Measurements from ENCODE around the gene SPEG. TPM values are rescaled to one million over a fixed set of nuclear protein-coding genes. Genes with fewer than 3 reads are reported as not detected.

Gene SPEG
- total and polyA plus RNA-seq, 2 donors (not counting 3 experiments of a cell fraction or from before 2014, with no cell fraction given): 0.84 to 3.5 TPM

DNA sequence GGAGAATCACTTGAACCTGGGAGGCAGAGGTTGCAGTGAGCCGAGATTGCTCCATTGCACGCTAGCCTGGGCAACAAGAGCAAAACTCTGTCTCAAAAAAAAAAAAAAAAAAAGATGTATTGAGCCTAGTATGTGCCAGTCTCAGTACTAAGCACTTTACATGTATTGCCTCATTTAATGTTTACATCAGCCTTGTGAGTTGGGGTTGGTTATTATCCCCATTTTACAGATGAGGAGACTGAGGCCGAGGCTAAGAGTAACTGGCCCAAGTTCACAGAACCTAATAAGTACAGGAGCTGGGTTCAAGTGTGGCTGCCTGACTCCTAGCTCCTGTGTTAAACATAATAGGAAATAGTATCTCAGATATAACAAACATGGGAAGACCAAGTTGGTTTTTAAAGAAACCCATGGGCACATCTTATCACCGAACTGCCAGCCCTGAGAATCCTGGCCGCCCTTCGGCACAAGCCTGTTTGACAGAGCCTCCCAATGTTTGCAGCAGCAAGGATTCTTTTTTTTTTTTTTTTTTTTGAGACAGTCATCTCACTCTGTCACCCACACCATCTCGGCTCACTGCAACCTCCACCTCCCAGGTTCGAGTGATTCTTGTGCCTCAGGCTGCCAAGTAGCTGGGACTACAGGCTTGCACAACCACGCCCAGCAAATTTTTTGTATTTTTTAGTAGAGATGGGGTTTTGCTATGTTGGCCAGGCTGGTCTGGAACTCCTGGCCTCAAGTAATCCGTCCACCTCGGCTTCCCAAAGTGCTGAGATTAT is 39.8 kb downstream of the SPEG start:
- intact Hi-C loops (cut with micrococcal nuclease) (no loop called here), dilution Hi-C loops (cut with MboI; ENCODE audit: extremely low pct_ligation_motif_present, low sequenced_read_pairs) (no loop called here)
- H3K27me3 ChIP-seq (ENCODE audit: control insufficient read depth in 2 of 2, insufficient read depth in 2 of 2, low read length in 2 of 2): no peaks in the 10 kb centered on the region
- no peak overlapping the region for H3K27ac ChIP-seq (ENCODE audit: insufficient read depth, low read depth, low read length)
- H3K9me3 ChIP-seq (replicated peaks; ENCODE audit: control insufficient read depth, insufficient read depth, low read length): no peaks in the 10 kb centered on the region
- no peak overlapping the region for H2AFZ ChIP-seq (ENCODE audit: low read depth, low read length)
- H3K4me2 ChIP-seq (ENCODE audit: insufficient read depth, low read length): no peak overlapping the region
- H3K9me1 ChIP-seq (replicated peaks; ENCODE audit: control insufficient read depth, extremely low read depth, insufficient read depth, low read length): no peaks in the 10 kb centered on the region
- ChIA-PET POLR2A (no interaction called here), CTCF (interaction anchor here (0.8 to 7.0 kb wide), 6 partner anchors 11 to 67 kb away, joined by 3 to 115 read pairs (median 6); no protein-coding TSS in a partner anchor)
- H3K4me1 ChIP-seq (ENCODE audit: control insufficient read depth, extremely low read depth, insufficient read depth, low read length): no peaks in the 10 kb centered on the region
- FAIRE-seq (no peak), DNase-seq (ENCODE audit: low read depth, low spot score) (no peak)
- H3K36me3 ChIP-seq (ENCODE audit: control insufficient read depth in 2 of 2, extremely low read depth in 1 of 2, insufficient read depth in 2 of 2, low read length in 2 of 2): no peaks in the 10 kb centered on the region
- no peaks in the 10 kb centered on the region for H4K20me1 ChIP-seq (replicated peaks; ENCODE audit: control insufficient read depth, extremely low read depth, insufficient read depth, low read length)
- no peaks in the 10 kb centered on the region for H3K79me2 ChIP-seq (ENCODE audit: control insufficient read depth, insufficient read depth, low read length)
- H3K4me3 ChIP-seq (replicated peaks in 1 of 3; ENCODE audit: insufficient read depth in 1 of 3, low read depth in 1 of 3, low read length in 3 of 3): no peak overlapping the region
- TF ChIP-seq GATA2 (IDR thresholded peaks at IDR 0.05; ENCODE audit: insufficient read depth, insufficient read length, low read depth, low read length) (no peak), JUN (IDR thresholded peaks at IDR 0.05; ENCODE audit: borderline replicate concordance, insufficient read depth, insufficient read length, low read depth) (no peak), EZH2 (IDR thresholded peaks at IDR 0.05; ENCODE audit: borderline replicate concordance, low read depth, low read length, severe bottlenecking) (no peak), POLR2A (IDR thresholded peaks at IDR 0.05; ENCODE audit: low read depth, low read length) (no peak), POLR2AphosphoS5 (IDR thresholded peaks at IDR 0.05; ENCODE audit: insufficient read depth, low read depth, low read length) (no peak), MYC (IDR thresholded peaks at IDR 0.05; ENCODE audit: low read depth, low read length) (no peak), FOS (IDR thresholded peaks at IDR 0.05; ENCODE audit: borderline replicate concordance, insufficient read depth, low read length) (no peak)
- TF ChIP-seq, protein P1, sequence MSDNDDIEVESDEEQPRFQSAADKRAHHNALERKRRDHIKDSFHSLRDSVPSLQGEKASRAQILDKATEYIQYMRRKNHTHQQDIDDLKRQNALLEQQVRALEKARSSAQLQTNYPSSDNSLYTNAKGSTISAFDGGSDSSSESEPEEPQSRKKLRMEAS (IDR thresholded peaks at IDR 0.05; ENCODE audit: insufficient read depth, insufficient read length): no peak
- TF ChIP-seq, protein P2, sequence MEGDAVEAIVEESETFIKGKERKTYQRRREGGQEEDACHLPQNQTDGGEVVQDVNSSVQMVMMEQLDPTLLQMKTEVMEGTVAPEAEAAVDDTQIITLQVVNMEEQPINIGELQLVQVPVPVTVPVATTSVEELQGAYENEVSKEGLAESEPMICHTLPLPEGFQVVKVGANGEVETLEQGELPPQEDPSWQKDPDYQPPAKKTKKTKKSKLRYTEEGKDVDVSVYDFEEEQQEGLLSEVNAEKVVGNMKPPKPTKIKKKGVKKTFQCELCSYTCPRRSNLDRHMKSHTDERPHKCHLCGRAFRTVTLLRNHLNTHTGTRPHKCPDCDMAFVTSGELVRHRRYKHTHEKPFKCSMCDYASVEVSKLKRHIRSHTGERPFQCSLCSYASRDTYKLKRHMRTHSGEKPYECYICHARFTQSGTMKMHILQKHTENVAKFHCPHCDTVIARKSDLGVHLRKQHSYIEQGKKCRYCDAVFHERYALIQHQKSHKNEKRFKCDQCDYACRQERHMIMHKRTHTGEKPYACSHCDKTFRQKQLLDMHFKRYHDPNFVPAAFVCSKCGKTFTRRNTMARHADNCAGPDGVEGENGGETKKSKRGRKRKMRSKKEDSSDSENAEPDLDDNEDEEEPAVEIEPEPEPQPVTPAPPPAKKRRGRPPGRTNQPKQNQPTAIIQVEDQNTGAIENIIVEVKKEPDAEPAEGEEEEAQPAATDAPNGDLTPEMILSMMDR (IDR thresholded peaks at IDR 0.05; ENCODE audit: extremely low read depth in 1 of 2, insufficient read depth in 1 of 2, low read depth in 1 of 2, low read length in 2 of 2): no peak
- no TSS peak for BruUV-seq (replicated peaks)
- H3K9ac ChIP-seq (replicated peaks; ENCODE audit: extremely low read depth, insufficient read depth, low read length): no peak overlapping the region
